Stimulated activated CD4-positive, alpha-beta T cell treated with anti-CD3 and anti-CD28 coated beads, Interleukin-1b, Interleukin-23, amount 100 ng/mL, for 24 hours (primary cell): ENCODE results near the gene SLC8B1.

ENCODE experiments used
- DNase-seq, 4 experiments: peaks; one replicate each; pipeline ENCODE4 v3.0.0-alpha.2; 2020; ENCODE audit warnings: low read depth in 4 of 4, low spot score in 1 of 4

The SLC8B1 gene

DNA sequence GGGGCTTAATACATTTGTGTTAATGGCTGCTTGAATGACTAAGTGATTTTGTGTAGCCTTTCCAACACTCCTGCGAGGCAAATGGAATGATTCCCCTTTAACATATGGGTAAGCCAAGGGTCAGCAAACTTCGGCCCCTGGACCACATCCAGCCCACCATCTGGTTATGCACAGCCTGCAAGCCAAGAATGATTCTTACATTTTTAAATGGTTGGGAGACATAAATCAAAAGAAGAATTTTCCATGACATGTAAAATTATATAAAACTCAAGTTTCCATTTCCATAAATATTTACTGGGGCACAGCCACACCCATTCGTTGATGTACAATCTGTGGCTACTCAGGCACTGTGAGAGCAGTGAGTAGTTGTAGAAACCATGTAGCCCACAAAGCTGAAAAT, 9.0 kb downstream of the SLC8B1 start:
- no peak for DNase-seq

DNA sequence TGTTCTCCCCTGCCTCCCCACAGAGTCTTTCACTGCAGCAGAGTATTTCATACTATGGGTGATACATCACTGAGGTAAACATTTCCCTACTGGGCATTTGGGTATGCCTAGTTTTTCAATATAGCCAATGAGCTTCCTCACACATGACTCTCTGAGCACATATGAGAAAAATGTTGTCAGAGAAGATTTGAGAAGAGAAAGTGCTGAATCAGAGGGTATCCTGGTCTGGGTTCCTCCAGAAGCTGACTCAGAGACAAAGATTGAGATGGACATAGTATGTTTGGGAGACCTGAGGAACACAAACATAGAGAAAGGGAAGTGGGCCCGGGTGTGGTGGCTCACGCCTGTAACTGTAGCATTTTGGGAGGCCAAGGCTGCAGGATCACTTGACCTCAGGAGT, 12.6 kb downstream of the SLC8B1 start:
- DNase-seq = no peak

DNA sequence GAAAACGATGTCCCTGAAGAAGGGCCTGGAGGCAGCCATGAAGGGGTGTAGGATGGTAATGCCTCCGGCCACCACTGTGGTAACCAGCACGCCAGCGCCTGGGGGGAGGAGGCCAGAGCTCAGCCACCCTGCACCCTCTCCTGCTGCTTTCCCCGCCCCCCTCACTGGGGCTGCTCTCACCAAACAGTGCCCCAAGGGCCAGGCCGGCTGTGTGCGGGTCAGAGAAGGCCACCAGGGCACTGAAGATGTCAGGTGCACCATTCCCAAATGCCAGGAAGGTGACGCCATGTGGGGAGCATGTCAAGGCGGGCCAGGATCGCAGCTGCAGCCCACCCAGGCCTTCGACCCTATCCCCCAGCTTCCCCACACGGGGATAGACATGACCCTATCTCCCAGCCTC, 14.5 kb downstream of the SLC8B1 start:
- DNase-seq = no peak

DNA sequence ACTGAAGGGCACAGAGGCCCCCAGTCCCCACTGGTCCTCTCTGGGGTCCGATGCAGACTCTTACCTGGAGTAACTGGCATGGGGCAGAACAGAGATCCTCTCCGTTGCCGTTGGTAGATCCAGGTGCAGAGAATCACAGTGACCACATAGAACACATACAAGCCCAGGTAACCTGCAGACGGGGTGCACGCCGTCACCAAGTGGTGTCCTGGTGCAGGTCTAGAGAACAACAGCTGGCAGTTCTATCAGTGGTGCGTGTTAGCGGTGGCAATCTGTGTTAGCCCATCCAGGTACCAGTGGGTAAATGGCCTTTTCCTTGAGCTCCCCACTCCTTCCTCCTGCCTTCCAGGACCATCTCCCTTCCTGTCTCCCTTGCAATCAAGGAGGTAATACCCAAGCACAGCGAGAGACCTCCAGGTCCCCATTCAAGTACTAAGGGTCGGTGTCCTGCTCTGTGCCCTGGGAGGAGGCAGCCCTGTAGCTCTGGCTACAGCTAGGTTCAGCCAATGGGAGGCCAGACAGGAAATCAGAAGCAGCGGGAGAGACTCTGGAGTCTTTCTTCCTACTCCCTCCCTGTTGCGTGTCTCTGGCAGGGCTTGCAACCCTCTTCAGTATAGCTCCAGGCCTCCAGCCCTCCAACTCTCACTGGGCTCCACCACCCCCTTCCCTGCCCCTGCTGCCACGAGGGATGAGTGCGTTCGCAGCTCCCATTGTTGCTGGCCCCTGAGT, 15.8 kb downstream of the SLC8B1 start:
- no peak for DNase-seq

DNA sequence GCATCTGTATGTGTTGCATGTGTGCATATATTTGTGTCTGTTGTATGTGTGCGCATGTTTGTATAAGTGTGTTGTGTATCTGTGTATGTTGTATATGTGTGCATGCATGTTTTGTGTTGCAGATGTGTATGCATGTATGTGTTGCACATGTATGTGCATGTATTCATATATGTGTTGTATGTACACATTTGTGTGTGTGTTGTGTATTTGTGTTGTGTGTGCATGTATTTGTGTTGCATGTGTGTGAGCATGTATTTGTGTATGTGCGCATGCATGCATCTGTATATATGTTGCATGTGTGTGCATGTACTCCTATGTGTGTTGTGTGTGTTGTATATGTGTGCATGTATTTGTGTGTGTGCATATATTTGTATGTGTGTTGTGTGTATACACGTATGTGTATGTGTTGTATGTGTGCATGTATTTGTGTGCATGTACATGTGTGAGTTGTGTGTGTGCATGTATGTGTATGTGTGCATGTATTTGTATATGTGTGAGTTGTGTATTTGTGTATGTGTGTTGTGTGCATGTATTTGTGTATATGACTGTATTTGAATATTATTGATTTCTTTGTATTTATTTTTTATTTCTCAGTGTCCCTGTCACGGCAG, 16.8 kb downstream of the SLC8B1 start:
- no peak for DNase-seq

DNA sequence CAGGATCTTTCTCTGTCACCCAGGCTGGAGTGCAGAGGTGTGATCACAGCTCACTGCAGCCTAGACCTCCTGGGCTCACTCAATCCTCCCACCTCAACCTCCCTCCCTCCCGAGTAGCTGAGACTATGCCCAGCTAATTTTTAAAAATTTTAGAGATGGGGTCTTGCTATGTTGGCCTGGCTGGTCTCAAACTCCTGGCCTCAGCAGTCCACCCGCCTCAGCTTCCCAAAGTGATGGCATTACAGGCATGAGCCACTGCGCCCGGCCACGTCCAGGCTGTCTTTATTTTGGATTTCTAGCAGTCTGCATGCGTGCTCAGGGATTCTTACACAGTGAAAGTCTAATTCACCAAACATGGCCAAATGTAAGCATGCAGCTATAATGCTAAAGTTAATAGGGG, 17.8 kb downstream of the SLC8B1 start:
- DNase-seq = no peak

DNA sequence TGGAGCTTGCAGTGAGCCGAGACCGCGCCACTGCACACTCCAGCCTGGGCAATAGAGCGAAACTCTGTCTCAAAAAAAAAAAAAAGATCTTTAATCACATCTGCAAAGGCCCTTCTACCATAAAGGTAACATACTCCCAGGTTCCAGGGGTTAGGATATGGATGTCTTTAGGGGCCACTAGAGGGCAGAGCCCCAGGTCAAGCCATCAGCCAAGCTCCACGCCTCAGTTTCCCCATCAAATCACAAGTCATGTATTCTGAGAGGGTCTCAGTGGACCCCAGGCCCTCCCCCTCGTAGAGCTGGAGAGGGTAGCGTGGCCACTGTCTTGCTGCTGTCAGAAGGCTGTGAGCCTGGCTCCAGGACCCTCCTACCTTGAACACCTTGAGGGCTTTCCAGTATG, 18.8 kb downstream of the SLC8B1 start:
- DNase-seq = no peak

DNA sequence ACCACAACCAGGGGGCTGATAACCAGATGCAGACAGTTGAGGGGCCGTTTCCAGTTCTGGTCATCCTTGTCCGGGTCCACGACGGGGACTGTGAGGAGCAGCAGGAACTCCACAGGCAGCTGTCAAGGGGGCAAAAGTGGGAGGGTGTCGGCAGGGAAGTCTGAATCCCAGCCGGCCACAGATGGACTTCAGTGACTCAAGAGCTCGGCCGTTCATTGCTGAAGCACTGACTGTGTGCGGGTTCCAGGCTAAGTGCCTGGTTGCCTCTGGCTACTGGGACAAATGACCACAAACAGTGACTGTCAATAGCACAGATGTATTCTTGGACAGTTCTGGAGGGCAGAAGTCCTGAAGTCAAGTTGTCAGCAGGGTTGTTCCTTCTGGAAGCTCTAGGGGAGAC, 19.6 kb downstream of the SLC8B1 start:
- DNase-seq = no peak

DNA sequence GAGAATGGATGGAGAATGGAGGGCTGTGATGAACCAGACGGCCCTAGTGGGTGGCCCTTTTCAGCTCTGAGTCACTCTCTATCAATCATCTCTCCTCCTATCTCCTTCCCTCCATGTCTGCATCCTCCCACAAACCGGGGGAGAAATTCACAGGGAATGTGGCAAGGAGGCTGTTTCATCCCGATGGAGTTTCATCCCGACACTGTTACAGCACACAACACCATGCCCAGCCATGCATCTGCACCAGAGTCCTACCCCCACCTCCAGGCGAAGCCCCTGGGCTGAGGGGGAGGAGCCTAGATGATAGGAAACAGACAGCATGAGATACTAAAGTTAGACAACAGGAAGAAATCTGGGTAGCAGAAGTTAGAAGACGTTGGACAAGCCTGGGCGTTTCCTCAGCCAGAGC, 20.8 kb downstream of the SLC8B1 start:
- no peak for DNase-seq

DNA sequence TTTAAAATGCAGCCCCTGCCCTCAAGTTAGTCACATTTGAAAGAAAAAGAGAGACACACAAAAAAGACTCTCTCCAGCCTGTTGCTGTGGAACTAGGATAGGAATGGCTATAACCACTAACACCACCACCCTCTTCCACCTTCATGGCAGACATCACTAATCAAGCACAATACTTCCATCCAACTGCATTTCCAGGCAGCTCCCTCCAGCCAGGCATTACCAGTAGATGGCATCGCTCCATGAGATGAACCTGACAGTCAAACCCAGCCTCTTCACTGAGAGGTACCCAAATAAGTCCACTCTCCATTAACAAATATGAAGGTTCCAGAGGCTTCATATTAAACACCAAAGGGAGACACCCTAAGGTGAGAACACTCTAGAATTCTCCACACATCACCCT, 24.4 kb downstream of the SLC8B1 start:
- DNase-seq = no peak

DNA sequence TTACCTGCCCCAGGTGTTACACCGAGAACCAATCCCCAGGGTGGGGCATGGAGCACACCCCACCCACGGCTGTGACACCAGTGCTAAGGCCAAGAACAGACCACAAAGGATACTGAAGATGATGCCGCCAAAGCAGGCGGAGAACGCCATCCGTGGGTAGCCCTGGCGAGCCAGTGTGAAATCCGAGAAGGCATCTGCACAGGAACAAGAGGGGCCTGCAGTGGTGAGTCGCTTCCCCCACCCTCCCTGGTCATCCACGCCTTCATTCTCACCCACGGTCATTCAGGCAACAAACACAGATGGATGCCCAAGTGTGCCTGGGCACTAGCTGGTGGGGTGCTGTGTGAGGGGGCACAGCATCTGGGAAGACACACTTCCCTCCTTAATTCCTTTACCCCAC, 28.5 kb downstream of the SLC8B1 start:
- DNase-seq = no peak

DNA sequence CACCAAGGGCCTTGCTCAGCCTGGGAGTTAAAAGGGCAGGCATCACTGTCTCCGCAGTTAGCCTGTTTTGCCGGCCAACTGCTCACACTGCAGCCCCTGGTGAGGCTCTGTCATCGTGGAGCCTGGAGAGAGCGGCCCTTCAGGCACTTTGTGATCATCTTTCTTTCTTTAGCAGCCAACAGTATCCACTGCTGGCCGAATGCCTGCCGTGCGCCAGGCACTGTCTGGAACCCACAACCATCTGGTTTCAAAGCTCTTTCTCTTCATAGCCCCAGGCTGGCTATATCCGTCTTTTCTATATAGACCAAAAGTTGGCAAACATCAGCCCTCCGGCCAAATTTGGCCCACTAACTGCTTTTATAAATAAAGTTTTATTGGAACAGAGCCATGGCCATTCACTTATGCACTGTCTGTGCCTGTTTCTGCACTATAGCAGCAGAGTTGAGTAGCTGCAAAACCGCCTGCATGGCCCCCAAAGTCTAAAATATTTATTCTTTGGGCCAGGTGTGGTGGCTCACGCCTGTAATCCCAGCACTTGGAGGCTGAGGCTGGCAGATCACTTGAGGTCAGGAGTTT, 29.5 kb downstream of the SLC8B1 start:
- DNase-seq = no peak

DNA sequence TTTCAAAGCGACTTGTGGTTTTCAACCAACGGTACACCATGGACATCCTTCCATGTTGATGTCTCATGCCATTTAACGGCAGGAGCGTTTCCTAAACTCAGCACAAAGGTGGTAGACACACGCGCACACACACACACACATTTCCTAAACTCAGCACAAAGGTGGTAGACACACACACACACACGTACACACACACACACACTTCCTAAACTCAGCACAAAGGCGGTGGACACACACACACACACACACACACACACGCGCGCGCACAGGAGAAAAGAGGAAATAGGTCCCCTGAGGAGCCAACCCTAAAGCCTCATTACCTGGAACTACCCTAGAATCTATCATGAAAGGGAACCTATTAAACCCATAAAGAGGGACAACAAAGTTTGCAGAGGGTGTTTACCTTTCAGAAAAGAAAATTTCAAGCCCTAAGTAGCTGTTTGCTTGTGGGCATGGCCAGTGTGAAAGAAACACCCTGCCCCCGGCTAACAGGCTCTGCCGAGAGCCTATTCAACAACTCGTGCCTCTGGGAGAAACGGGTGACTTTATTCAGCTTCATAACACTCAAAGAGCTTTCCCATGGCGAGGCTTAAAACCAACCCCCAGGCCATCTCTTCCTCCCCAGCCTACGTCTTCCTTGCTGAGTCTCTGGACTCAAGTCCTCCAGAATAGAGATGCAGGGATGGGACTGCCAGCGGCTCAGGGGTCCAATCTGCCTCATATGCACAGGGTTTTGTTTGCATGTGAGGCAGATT, 31.8 kb downstream of the SLC8B1 start:
- DNase-seq = no peak

DNA sequence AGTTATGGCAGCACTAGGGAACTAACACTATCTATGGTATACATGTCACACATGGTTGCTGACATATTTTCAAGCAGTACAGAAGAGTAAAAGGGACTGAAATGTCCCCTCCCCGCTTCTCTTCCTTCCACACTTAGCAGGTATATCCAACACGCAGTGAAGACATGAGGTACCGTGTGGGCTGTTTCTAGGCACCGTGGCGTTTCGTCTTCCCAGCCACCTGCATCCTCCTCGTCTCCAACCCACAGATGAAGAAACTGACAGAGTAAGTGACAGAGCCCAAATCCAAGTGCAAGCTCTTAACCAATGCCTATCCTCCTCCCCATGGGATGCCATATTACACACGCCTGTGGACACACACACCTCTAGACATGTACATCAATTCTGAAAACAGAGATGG, 32.4 kb downstream of the SLC8B1 start:
- no peak for DNase-seq

DNA sequence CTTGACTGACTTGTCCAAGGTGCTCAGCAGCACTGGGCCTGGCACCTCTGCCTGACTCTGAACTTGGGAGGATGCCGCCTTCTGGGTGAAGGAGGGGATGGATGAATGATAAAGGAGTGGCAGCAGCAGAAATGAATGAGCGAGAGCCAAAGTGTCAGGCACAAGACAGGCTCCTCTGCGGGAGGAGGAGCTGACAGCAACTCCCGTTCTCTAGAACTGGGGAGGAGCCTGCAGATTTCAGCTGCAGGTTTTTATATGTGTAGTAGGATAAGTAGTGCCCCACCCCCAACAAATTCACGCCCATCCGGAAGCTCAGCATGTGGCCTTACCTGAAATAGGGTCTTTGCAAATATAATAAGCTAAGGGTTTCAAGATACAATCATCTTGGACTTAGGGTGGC, 33.1 kb downstream of the SLC8B1 start:
- DNase-seq = no peak

DNA sequence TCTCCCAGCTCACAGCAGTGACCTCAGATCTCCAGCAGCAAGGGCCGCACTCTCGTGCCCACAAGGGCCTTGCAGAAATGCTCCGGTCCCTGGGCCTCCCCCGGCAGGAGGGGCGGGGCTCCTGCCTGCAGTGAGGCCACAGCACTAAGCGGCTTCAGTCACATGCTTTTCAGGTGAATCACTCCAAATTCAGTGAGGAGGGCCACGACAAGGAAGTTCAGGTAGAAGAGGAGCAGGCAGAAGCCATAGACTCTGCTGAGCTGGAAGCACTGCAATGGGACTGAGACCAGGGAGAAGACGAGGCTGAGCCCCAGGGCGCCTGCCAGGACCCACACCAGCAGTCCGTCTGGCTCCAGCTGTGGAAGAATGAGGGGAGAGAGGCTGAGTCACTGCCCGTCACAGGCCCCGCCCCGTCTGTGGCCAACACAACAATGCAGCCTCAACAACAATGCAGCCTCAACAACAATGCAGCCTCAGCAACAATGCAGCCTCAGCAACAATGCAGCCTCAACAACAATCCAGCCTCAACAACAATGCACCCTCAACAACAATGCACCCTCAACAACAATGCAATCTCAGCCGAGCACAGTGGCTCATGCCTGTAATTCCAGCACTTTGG, 35.2 kb downstream of the SLC8B1 start:
- no peak for DNase-seq

DNA sequence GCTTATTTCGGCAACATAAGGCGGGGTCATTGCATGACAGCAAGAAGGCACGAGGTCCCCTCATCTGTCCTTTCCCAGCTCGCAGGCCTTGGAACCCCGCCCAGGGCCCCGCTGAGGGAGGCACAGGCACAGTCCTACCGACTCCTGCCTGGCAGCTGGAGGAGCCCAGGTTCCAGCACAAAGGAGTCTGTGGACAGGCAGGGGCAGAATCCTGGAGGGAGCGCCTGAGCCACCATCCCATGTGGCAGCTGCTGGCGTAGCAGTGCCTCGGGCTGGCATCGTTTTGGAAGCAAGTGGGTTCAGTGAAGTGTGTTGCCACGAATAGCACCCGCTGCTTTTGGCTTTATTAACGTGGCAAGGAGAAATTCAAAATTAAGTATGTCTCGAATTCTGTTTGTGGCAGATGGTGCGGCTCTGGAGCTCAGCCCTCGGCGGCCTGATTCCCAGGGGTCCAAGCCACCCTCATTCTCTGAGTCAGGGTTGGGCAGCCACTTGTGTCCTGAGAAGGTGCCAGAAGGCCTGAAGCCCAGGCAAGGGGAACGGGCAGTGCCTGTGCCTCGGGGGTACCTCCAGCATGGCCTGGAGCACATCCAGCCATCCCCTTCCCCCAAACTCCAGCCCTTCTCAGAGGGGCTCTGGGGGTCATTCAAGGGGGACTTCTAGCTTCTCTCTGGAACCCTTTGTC, 35.9 kb downstream of the SLC8B1 start:
- DNase-seq = no peak

DNA sequence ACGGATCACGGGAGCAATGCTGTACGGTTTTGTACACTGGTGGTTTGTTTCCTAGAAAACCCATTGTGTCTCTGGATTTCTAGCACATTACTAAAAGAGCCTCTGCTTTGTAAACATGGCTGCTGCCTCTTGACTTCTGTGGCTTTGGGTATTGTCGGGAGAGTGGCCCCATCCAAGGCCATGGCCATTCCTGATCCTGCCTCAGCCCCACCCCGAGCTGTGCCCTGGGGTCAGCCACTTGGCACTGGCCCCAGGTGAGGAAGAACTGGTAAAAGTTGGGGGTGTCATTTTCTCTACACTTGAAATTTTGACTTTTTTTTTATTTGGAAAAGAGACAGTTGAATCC, 36.5 kb downstream of the SLC8B1 start:
- DNase-seq = no peak

DNA sequence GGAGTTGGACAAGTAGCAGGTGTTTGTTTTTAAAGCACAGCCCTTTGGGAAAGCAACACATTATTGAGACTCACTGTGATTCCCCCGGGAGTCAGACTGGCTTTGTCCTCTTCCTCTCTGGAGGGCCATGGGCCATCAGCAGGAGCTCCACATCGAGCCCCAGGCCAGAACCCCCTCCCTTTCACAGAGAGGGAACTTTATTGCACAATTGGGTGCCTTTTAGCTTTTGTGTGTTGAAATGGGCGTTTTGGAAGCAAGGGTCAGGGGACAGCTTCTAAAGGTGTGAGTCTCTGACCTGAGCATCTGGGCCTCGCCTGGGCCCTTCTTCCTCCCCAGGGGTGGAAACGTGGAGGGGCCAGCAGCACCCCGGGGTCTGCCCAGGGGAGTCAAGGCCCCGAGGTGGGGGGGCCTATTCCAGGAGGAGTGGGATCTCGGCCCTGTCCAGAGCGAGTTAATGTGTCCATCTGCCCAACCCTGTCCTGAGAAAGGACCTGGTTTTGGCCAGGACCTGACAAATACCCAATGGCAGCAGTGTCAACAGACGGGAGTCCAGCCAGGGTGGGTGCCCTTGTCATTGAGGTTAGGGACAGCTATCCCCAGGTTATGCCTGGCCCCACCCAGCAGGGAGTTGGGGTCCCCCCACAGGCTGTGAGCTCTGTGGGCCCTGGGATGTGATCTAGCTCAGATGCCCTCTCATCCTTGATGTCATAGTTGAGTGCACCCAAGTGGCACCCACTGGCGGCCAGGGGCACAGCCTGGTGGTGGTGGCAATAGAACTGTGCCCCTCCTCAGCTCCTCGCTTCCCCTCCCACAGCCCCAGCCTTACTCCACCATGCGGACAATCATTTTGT, 37.1 kb downstream of the SLC8B1 start:
- DNase-seq = no peak

DNA sequence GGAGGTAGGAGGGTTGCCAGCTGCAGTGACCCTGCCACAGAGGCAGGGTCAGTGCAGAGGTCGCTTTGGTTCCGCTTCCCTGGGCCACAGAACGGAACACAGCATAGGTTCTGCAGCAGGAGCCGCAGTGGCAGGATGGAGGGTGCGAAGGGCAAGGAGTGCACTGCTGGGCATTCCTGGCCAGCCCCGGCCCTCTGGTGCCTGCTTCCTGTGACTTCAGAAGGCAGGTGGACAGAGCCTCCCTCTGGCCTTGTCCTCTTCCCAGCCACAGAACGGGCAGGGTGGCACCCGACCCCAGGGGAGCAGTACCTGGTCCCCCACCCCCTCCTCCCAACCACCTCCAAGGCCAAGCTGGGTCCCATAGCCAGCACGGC, 37.7 kb downstream of the SLC8B1 start:
- DNase-seq = no peak
